BJ (cell line): Measurements from ENCODE around the gene TRIM13. TPM values are rescaled to one million over a fixed set of nuclear protein-coding genes. Genes with fewer than 3 reads are reported as not detected.
"Not testable (repeated sequence)": the region's sequence is repeated elsewhere in the genome, so short reads cannot be mapped to it uniquely, and the experiment has no call there.

Experiments used
- CTCF ChIA-PET: fragments of 350-600 bp; formaldehyde crosslinking; extraction: SDS; loops from one replicate; lab custom pipeline; 2021; ENCODE audit warnings: antibody characterized with exemption, inconsistent platforms; lab: Yijun Ruan, JAX
- POLR2A ChIA-PET: fragments of 300-600 bp; sonication (Branson Sonifier 250); formaldehyde crosslinking; extraction: SDS; loops from one replicate; lab custom pipeline; 2021; ENCODE audit warnings: antibody characterized with exemption; lab: Charles Lee
- DNase-seq: peaks from one replicate; pipeline ENCODE4 v3.0.0-alpha.2; 2011; ENCODE audit warnings: low read depth
- H3K27me3 ChIP-seq: 2 replicates; pipeline ENCODE4 v1.6.0; 2011; ENCODE audit warnings: low read length; ENCODE audit not compliant: control insufficient read depth, insufficient read depth
- H3K36me3 ChIP-seq: 2 replicates; pipeline ENCODE4 v1.5.1; 2011; ENCODE audit warnings: low read length; ENCODE audit not compliant: control insufficient read depth, insufficient read depth
- H3K4me3 ChIP-seq: 2 replicates; pipeline ENCODE4 v1.5.1; 2011; ENCODE audit warnings: low read depth, mild to moderate bottlenecking, control low read depth, low read length
- polyA plus RNA-seq: library from polyadenylated mRNA; depleted of rRNA; stranded (reverse); fragments of >200 nt; gene quantifications from 2 replicates; pipeline ENCODE4 v1.2.3, GENCODE V29; 2011
- TF ChIP-seq, protein P1 (sequence below): IDR thresholded peaks from 2 replicates; pipeline ENCODE4 v1.5.1; 2011; ENCODE audit warnings: low read depth, mild to moderate bottlenecking, control low read depth, inconsistent platforms, low read length, moderate library complexity; ENCODE audit not compliant: insufficient read depth

TRIM13 gene
- polyA plus RNA-seq, 1 experiment = 11.7 TPM

DNA sequence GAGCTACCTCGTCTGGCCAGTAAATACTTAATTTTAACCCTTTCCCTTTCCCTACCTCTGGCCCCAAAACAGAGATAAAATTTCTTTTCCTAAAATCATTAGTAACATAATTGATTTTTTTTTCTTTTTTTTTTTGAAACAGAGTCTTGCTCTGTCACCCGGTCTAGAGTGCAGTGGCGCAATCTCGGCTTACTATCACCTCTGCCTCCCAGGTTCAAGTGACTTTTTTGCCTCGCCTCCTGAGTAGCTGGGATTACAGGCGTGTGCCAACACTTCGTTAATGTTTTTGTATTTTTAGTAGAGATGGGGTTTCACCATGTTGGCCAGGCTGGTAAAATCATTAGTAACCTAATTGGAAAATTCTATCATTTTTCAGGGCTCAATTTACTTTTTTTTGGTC lies 10.4 kb upstream of the TRIM13 start:
- TF ChIP-seq, protein P1, sequence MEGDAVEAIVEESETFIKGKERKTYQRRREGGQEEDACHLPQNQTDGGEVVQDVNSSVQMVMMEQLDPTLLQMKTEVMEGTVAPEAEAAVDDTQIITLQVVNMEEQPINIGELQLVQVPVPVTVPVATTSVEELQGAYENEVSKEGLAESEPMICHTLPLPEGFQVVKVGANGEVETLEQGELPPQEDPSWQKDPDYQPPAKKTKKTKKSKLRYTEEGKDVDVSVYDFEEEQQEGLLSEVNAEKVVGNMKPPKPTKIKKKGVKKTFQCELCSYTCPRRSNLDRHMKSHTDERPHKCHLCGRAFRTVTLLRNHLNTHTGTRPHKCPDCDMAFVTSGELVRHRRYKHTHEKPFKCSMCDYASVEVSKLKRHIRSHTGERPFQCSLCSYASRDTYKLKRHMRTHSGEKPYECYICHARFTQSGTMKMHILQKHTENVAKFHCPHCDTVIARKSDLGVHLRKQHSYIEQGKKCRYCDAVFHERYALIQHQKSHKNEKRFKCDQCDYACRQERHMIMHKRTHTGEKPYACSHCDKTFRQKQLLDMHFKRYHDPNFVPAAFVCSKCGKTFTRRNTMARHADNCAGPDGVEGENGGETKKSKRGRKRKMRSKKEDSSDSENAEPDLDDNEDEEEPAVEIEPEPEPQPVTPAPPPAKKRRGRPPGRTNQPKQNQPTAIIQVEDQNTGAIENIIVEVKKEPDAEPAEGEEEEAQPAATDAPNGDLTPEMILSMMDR = no peak
- ChIA-PET CTCF (no interaction called here), POLR2A (no interaction called here)
- Histone ChIP-seq H3K4me3 (no peak overlapping the region), H3K27me3 (no peaks in the 10 kb centered on the region), H3K36me3 (no peaks in the 10 kb centered on the region)
- DNase-seq = no peak

DNA sequence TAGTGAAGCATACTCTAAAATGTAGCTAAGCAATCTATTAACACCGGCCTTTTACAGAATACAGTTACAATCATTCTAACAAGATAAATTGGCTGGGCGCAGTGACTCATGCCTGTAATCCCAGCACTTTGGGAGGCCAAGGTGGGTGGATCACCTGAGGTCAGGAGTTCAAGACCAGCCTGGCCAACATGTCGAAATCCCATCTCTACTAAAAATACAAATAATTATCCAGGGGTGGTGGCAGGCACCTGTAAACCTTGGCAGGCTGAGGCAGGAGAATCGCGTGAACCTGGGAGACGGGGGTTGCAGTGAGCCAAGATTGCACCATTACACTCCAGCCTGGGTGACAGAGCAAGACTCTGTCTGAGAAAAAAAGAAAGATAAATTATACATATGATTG lies 6.2 kb upstream of the TRIM13 start:
- H3K36me3 ChIP-seq, H3K4me3 ChIP-seq, H3K27me3 ChIP-seq, DNase-seq, POLR2A ChIA-PET: not testable (repeated sequence)
- CTCF ChIA-PET = interaction anchor here (0.7 to 0.9 kb wide), 2 partner anchors 9 to 237 kb away, joined by 3 read pairs; no protein-coding TSS in a partner anchor

- POLR2A ChIA-PET = no interaction called here
- CTCF ChIA-PET = interaction anchor here (1.0 to 1.4 kb wide), 2 partner anchors 12 to 93 kb away, joined by 3 to 6 read pairs; no protein-coding TSS in a partner anchor
- TF ChIP-seq, protein P1 = no peak
- no peaks in the 10 kb centered on the region for H3K36me3 ChIP-seq
- DNase-seq = no peak
- H3K27me3 ChIP-seq = no peaks in the 10 kb centered on the region
- no peak overlapping the region for H3K4me3 ChIP-seq
These were observed 3.7 kb upstream of the TRIM13 start for GRCh38 chr13:49993111-49993510.

DNA sequence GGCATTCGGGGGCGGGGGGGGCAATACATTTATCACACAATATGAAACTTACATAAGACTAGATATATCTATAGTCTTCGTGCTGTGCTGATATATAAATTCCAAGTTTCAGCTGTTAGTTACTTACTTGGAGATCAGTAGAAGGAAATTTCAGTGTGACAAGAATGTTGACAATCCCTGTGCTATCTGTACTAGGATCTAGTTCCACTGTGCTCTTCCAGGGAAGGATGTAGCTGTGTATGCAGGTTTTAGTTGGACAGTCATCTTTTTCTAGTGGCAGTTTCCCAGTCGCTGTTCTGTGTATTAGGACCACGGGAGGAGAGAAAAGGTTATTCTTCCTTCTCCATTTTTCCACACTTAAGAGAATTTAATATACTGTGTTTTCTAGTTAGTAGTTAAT lies 3.2 kb upstream of the TRIM13 start:
- no peaks in the 10 kb centered on the region for H3K27me3 ChIP-seq
- H3K36me3 ChIP-seq = no peaks in the 10 kb centered on the region
- ChIA-PET CTCF (interaction anchor here (1.4 kb wide), 1 partner anchor 13 kb away, joined by 6 read pairs; no protein-coding TSS in a partner anchor), POLR2A (no interaction called here)
- DNase-seq = no peak
- TF ChIP-seq, protein P1 = no peak
- no peak overlapping the region for H3K4me3 ChIP-seq

DNA sequence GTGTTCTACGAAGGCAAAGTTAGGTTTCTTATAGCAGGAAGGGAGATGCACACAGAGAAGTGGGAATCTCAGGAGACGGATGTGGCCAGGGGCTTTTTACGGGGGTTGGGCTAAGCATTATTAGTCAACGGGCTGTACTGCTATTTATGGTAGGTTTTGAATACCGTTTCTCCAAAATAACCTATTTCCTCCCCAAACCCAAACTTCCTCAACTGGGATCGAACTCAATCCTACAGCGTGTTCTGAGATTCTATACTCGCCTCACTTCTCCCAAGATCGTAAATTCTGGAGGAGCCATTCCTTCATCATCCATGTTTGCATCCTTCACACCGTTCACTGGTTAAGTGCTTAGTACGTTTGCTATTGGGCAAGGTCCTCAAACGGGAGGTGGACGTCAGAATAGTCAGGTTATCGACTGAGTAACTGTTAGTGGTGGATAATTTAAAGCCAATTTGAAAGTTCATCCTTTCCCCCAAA lies 1.2 kb upstream of the TRIM13 start:
- DNase-seq = no peak
- CTCF ChIA-PET = interaction anchor here (1.1 kb wide), 1 partner anchor 19 kb away, joined by 3 read pairs; no protein-coding TSS in a partner anchor
- Histone ChIP-seq H3K36me3 (peaks cover 1% of the 10 kb centered on the region; the same call in 1 of the 2 replicates), H3K4me3 (peak overlapping the region; percentile 84), H3K27me3 (no peaks in the 10 kb centered on the region)
- POLR2A ChIA-PET = no interaction called here
- TF ChIP-seq, protein P1 = no peak
